ENCODE data around the gene CLEC16A.

CLEC16A gene

GRCh38 chr16:11138769-11139325 lies 194.5 kb downstream of the CLEC16A start:
- FAIRE-seq (no peak), DNase-seq (ENCODE audit: insufficient read length, low spot score) (no peak)
- no peak for TF ChIP-seq POLR2A (IDR thresholded peaks at IDR 0.05; ENCODE audit: low read depth, low read length)

- DNase-seq (ENCODE audit: insufficient read length, low spot score) = no peak
- FAIRE-seq = no peak
- TF ChIP-seq POLR2A (IDR thresholded peaks at IDR 0.05; ENCODE audit: low read depth, low read length) = no peak
Measured at GRCh38 chr16:11139326-11140097, 195.1 kb downstream of the CLEC16A start.

GRCh38 chr16:11140098-11140375 lies 195.7 kb downstream of the CLEC16A start:
- no peak for TF ChIP-seq POLR2A (IDR thresholded peaks at IDR 0.05; ENCODE audit: low read depth, low read length)
- FAIRE-seq = no peak
- DNase-seq (ENCODE audit: insufficient read length, low spot score) = no peak

- FAIRE-seq (no peak), DNase-seq (ENCODE audit: insufficient read length, low spot score) (no peak)
- no peak for TF ChIP-seq POLR2A (IDR thresholded peaks at IDR 0.05; ENCODE audit: low read depth, low read length)
Measured at GRCh38 chr16:11140466-11140865, 196.1 kb downstream of the CLEC16A start.

GRCh38 chr16:11140867-11141266 lies 196.5 kb downstream of the CLEC16A start:
- no peak for DNase-seq (ENCODE audit: insufficient read length, low spot score)
- no peak for TF ChIP-seq POLR2A (IDR thresholded peaks at IDR 0.05; ENCODE audit: low read depth, low read length)
- no peak for FAIRE-seq

- no peak for DNase-seq (ENCODE audit: insufficient read length, low spot score)
- no peak for TF ChIP-seq POLR2A (IDR thresholded peaks at IDR 0.05; ENCODE audit: low read depth, low read length)
- no peak for FAIRE-seq
Measured at GRCh38 chr16:11141409-11142260, 197.3 kb downstream of the CLEC16A start.

GRCh38 chr16:11142261-11142630 lies 197.9 kb downstream of the CLEC16A start:
- DNase-seq (ENCODE audit: insufficient read length, low spot score) (no peak), FAIRE-seq (no peak)
- no peak for TF ChIP-seq POLR2A (IDR thresholded peaks at IDR 0.05; ENCODE audit: low read depth, low read length)

GRCh38 chr16:11142951-11143350 lies 198.6 kb downstream of the CLEC16A start:
- DNase-seq (ENCODE audit: insufficient read length, low spot score) (no peak), FAIRE-seq (no peak)
- no peak for TF ChIP-seq POLR2A (IDR thresholded peaks at IDR 0.05; ENCODE audit: low read depth, low read length)

- FAIRE-seq = no peak
- no peak for DNase-seq (ENCODE audit: insufficient read length, low spot score)
- TF ChIP-seq POLR2A (IDR thresholded peaks at IDR 0.05; ENCODE audit: low read depth, low read length) = no peak
Measured at GRCh38 chr16:11143372-11144035, 199.1 kb downstream of the CLEC16A start.

- FAIRE-seq = no peak
- no peak for DNase-seq (ENCODE audit: insufficient read length, low spot score)
- TF ChIP-seq POLR2A (IDR thresholded peaks at IDR 0.05; ENCODE audit: low read depth, low read length) = no peak
Measured at GRCh38 chr16:11144122-11144521, 199.8 kb downstream of the CLEC16A start.

GRCh38 chr16:11145173-11145818 lies 200.9 kb downstream of the CLEC16A start:
- DNase-seq (ENCODE audit: insufficient read length, low spot score) (no peak), FAIRE-seq (no peak)
- TF ChIP-seq POLR2A (IDR thresholded peaks at IDR 0.05; ENCODE audit: low read depth, low read length) = no peak

- no peak for TF ChIP-seq POLR2A (IDR thresholded peaks at IDR 0.05; ENCODE audit: low read depth, low read length)
- DNase-seq (ENCODE audit: insufficient read length, low spot score) (no peak), FAIRE-seq (no peak)
Measured at GRCh38 chr16:11145819-11146211, 201.5 kb downstream of the CLEC16A start.

GRCh38 chr16:11147033-11147753 lies 202.8 kb downstream of the CLEC16A start:
- no peak for DNase-seq (ENCODE audit: insufficient read length, low spot score)
- TF ChIP-seq POLR2A (IDR thresholded peaks at IDR 0.05; ENCODE audit: low read depth, low read length) = no peak
- FAIRE-seq = no peak
